ENCODE measurements around the gene EFCAB11.
"Not testable (repeated sequence)": the region's sequence is repeated elsewhere in the genome, so short reads cannot be mapped to it uniquely, and the experiment has no call there.

Gene EFCAB11

GRCh38 chr14:89892953-89893352, 61.6 kb downstream of the EFCAB11 start:
- Histone ChIP-seq H3K9ac (ENCODE audit: low read depth, low read length) (no peak overlapping the region), H3K9me3 (ENCODE audit: control insufficient read depth, insufficient read depth, low read length) (no peaks in the 10 kb centered on the region), H3K27me3 (ENCODE audit: control insufficient read depth, insufficient read depth, low read length) (no peaks in the 10 kb centered on the region), H3K4me1 (ENCODE audit: control insufficient read depth, insufficient read depth, low read length) (no peaks in the 10 kb centered on the region), H3K4me3 (ENCODE audit: low read depth, low read length) (no peak overlapping the region), H3K27ac (ENCODE audit: low read depth, low read length) (no peak overlapping the region), H3K36me3 (ENCODE audit: control insufficient read depth, insufficient read depth, low read length) (no peaks in the 10 kb centered on the region)

DNA sequence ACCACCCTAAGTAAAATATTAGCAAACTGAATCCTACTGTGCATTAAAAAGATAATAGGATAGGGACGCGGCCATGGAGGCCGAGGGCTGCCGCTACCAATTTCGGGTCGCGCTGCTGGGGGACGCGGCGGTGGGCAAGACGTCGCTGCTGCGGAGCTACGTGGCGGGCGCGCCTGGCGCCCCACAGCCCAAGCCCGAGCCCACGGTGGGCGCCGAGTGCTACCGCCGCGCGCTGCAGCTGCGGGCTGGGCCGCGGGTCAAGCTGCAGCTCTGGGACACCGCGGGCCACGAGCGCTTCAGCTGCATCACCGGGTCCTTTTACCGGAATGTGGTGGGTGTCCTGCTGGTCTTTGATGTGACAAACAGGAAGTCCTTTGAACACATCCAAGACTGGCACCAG, 62.8 kb downstream of the EFCAB11 start:
- H3K27me3 ChIP-seq (ENCODE audit: control insufficient read depth, insufficient read depth, low read length); H3K4me3 ChIP-seq (ENCODE audit: low read depth, low read length); H3K9me3 ChIP-seq (ENCODE audit: control insufficient read depth, insufficient read depth, low read length); H3K36me3 ChIP-seq (ENCODE audit: control insufficient read depth, insufficient read depth, low read length); H3K9ac ChIP-seq (ENCODE audit: low read depth, low read length); H3K27ac ChIP-seq (ENCODE audit: low read depth, low read length); H3K4me1 ChIP-seq (ENCODE audit: control insufficient read depth, insufficient read depth, low read length): not testable (repeated sequence)

DNA sequence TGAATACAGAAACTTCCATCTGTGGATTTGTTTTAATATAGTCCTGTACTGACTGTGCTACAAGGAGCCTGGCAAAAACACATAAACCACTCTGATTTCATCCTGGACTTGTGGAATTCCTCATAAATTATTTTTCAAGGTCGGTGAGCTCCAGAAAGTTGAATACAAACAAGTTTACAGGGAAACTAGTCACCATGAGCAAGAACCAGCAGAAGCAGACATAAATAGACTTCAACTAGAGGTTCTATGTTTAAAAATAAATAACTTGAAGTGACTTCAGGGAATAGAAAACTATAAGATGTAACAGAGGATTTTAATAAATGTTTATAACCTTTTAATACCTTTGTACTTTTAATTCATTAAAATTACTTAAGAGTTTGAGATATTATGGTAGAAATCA, 63.5 kb downstream of the EFCAB11 start:
- no peak overlapping the region for H3K4me3 ChIP-seq (ENCODE audit: low read depth, low read length)
- H3K9me3 ChIP-seq (ENCODE audit: control insufficient read depth, insufficient read depth, low read length) = no peaks in the 10 kb centered on the region
- H3K36me3 ChIP-seq (ENCODE audit: control insufficient read depth, insufficient read depth, low read length) = no peaks in the 10 kb centered on the region
- no peak overlapping the region for H3K9ac ChIP-seq (ENCODE audit: low read depth, low read length)
- no peak overlapping the region for H3K27ac ChIP-seq (ENCODE audit: low read depth, low read length)
- no peaks in the 10 kb centered on the region for H3K27me3 ChIP-seq (ENCODE audit: control insufficient read depth, insufficient read depth, low read length)
- H3K4me1 ChIP-seq (ENCODE audit: control insufficient read depth, insufficient read depth, low read length) = no peaks in the 10 kb centered on the region

DNA sequence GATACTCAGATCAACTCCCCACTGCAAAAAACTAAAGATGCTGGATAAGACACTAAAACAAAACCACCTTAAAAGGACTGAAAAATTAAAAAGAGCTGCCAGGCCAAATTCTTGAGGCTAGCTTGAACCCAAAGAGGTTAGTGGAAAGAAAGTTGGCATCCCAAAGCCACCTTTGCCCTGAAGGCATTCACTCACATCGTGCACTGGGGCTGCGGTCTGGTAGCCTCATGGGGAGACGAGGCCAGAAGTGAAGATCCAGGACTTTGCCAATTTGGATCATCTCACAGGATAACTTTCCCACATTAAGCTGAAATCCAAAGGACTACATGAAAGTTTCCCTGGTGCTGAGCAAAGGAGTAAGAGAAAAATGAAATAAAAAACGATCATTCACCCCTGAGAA, 63.9 kb downstream of the EFCAB11 start:
- no peaks in the 10 kb centered on the region for H3K9me3 ChIP-seq (ENCODE audit: control insufficient read depth, insufficient read depth, low read length)
- H3K4me3 ChIP-seq (ENCODE audit: low read depth, low read length) = no peak overlapping the region
- no peaks in the 10 kb centered on the region for H3K27me3 ChIP-seq (ENCODE audit: control insufficient read depth, insufficient read depth, low read length)
- no peaks in the 10 kb centered on the region for H3K36me3 ChIP-seq (ENCODE audit: control insufficient read depth, insufficient read depth, low read length)
- no peaks in the 10 kb centered on the region for H3K4me1 ChIP-seq (ENCODE audit: control insufficient read depth, insufficient read depth, low read length)
- H3K27ac ChIP-seq (ENCODE audit: low read depth, low read length) = no peak overlapping the region
- H3K9ac ChIP-seq (ENCODE audit: low read depth, low read length) = no peak overlapping the region

DNA sequence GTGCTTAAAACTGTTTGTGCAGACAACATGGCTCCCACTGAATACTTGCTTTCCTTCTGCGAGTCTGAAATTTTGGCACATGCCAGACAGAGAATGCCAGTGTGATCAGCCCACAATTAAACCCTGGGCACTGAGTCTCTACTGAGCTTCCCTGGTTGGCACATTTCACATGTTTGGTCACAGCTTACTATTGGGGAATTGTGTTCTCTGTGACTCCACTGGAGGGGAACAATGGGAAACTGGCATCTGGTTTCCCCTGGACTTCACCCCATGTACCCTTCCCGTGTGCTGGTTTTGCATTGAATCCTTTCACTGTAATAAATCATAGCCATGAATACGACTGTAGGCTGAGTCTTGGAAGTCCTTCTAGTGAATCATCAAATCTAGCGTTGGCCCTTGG, 64.9 kb downstream of the EFCAB11 start:
- H3K4me1 ChIP-seq (ENCODE audit: control insufficient read depth, insufficient read depth, low read length) = no peaks in the 10 kb centered on the region
- H3K4me3 ChIP-seq (ENCODE audit: low read depth, low read length) = no peak overlapping the region
- H3K9me3 ChIP-seq (ENCODE audit: control insufficient read depth, insufficient read depth, low read length) = no peaks in the 10 kb centered on the region

DNA sequence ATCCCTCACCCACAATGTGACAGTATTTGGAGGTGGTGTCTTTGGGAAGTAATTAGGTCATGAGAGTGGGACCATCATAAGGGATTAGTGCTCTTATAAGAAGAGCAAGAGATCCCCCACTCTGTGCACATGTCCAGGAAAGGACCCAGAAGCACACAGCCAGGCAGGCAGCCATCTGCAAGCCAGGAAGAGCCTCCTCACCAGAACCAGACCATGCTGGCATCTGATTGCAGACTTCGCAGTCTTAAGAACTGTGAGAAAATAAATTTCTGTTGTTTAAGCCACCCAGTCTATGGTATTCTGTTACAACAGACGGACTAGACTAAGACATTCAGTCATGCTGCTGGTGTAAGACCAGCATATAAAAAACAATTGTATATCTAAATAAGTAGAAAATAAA, 69.8 kb downstream of the EFCAB11 start:
- Histone ChIP-seq H3K4me3 (ENCODE audit: low read depth, low read length) (no peak overlapping the region), H3K9me3 (ENCODE audit: control insufficient read depth, insufficient read depth, low read length) (no peaks in the 10 kb centered on the region), H3K4me1 (ENCODE audit: control insufficient read depth, insufficient read depth, low read length) (no peaks in the 10 kb centered on the region), H3K36me3 (ENCODE audit: control insufficient read depth, insufficient read depth, low read length) (no peaks in the 10 kb centered on the region), H3K27me3 (ENCODE audit: control insufficient read depth, insufficient read depth, low read length) (no peaks in the 10 kb centered on the region), H3K27ac (ENCODE audit: low read depth, low read length) (no peak overlapping the region), H3K9ac (ENCODE audit: low read depth, low read length) (no peak overlapping the region)

More for the DNA sequence above, 64.9 kb downstream of the EFCAB11 start:
- Histone ChIP-seq H3K27ac (ENCODE audit: low read depth, low read length) (no peak overlapping the region), H3K9ac (ENCODE audit: low read depth, low read length) (no peak overlapping the region), H3K36me3 (ENCODE audit: control insufficient read depth, insufficient read depth, low read length) (no peaks in the 10 kb centered on the region), H3K27me3 (ENCODE audit: control insufficient read depth, insufficient read depth, low read length) (no peaks in the 10 kb centered on the region)

DNA sequence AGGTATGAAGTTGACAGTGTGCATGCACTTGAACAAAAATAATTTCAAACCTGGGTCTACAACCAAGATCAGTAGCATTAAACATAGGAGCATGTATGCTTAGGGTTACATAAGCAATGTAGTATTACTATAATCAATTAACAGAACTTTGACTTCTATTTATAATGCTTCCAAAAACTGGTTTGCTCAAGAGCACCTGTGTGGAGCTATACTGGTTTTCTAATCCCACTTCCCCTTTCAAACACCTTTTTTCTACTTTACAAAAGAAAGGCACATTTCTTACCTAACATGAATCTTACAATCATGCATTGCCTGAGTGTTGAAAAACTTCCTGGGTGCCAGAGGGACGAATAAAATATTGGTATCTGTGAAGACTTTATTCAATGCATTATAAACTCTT, 72.7 kb downstream of the EFCAB11 start:
- H3K27ac ChIP-seq (ENCODE audit: low read depth, low read length) = no peak overlapping the region

DNA sequence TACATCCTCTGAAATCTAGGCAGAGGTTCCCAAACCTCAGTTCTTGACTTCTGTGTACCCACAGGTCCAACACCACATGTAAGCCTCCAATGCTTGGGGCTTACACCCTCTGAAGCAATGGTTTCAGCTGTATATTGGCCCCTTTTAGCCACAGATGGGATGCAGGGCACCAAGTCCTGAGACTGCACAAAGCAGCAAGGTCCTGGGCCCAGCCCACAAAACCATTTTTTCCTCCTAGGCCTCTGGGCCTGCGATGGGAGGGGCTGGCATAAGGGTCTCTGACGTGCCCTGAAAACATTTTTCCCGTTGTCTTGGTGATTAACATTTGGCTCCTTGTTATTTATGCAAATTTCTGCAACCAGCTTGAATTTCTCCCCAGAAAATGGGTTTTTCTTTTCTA, 80.4 kb downstream of the EFCAB11 start:
- H3K4me3 ChIP-seq (ENCODE audit: low read depth, low read length); H3K36me3 ChIP-seq (ENCODE audit: control insufficient read depth, insufficient read depth, low read length); H3K9ac ChIP-seq (ENCODE audit: low read depth, low read length); H3K4me1 ChIP-seq (ENCODE audit: control insufficient read depth, insufficient read depth, low read length); H3K27me3 ChIP-seq (ENCODE audit: control insufficient read depth, insufficient read depth, low read length); H3K27ac ChIP-seq (ENCODE audit: low read depth, low read length): not testable (repeated sequence)
- peaks cover 12% of the 10 kb centered on the region; the same call in 1 of the 2 replicates for H3K9me3 ChIP-seq (ENCODE audit: control insufficient read depth, insufficient read depth, low read length)

More for the DNA sequence above, 72.7 kb downstream of the EFCAB11 start:
- H3K9ac ChIP-seq (ENCODE audit: low read depth, low read length) = no peak overlapping the region
- no peaks in the 10 kb centered on the region for H3K4me1 ChIP-seq (ENCODE audit: control insufficient read depth, insufficient read depth, low read length)
- no peak overlapping the region for H3K4me3 ChIP-seq (ENCODE audit: low read depth, low read length)
- H3K36me3 ChIP-seq (ENCODE audit: control insufficient read depth, insufficient read depth, low read length) = no peaks in the 10 kb centered on the region
- no peaks in the 10 kb centered on the region for H3K27me3 ChIP-seq (ENCODE audit: control insufficient read depth, insufficient read depth, low read length)
- H3K9me3 ChIP-seq (ENCODE audit: control insufficient read depth, insufficient read depth, low read length) = no peaks in the 10 kb centered on the region

- H3K27ac ChIP-seq (ENCODE audit: low read depth, low read length) = no peak overlapping the region
- no peaks in the 10 kb centered on the region for H3K4me1 ChIP-seq (ENCODE audit: control insufficient read depth, insufficient read depth, low read length)
These were observed 84.2 kb downstream of the EFCAB11 start for GRCh38 chr14:89870316-89870715.

DNA sequence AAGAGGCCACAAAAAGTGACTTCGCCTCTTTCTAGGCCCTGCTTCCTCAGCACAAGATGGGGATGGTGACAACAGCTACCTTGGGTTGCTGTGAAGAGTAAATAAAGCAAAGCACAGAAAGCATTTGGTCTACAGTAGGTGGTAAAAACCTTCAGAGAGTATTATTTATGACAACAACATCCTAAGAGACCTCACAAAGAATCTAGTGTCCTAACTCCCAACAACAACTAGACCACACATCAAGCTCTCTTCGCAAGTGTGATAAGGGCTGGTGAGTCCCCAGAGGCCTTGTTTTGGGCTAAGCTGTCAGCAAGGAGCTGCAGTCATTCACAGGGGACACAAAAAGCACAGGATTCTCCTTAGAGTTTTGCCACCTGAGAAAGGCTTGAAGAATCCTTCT, 84.9 kb downstream of the EFCAB11 start:
- no peaks in the 10 kb centered on the region for H3K36me3 ChIP-seq (ENCODE audit: control insufficient read depth, insufficient read depth, low read length)
- H3K27ac ChIP-seq (ENCODE audit: low read depth, low read length) = no peak overlapping the region
- no peak overlapping the region for H3K4me3 ChIP-seq (ENCODE audit: low read depth, low read length)
- H3K27me3 ChIP-seq (ENCODE audit: control insufficient read depth, insufficient read depth, low read length) = no peaks in the 10 kb centered on the region
- H3K9me3 ChIP-seq (ENCODE audit: control insufficient read depth, insufficient read depth, low read length) = peaks cover 21% of the 10 kb centered on the region
- no peak overlapping the region for H3K9ac ChIP-seq (ENCODE audit: low read depth, low read length)
- no peaks in the 10 kb centered on the region for H3K4me1 ChIP-seq (ENCODE audit: control insufficient read depth, insufficient read depth, low read length)

More at GRCh38 chr14:89870316-89870715, 84.2 kb downstream of the EFCAB11 start:
- no peaks in the 10 kb centered on the region for H3K36me3 ChIP-seq (ENCODE audit: control insufficient read depth, insufficient read depth, low read length)
- no peaks in the 10 kb centered on the region for H3K27me3 ChIP-seq (ENCODE audit: control insufficient read depth, insufficient read depth, low read length)
- H3K9me3 ChIP-seq (ENCODE audit: control insufficient read depth, insufficient read depth, low read length) = peaks cover 21% of the 10 kb centered on the region
- no peak overlapping the region for H3K9ac ChIP-seq (ENCODE audit: low read depth, low read length)
- no peak overlapping the region for H3K4me3 ChIP-seq (ENCODE audit: low read depth, low read length)

DNA sequence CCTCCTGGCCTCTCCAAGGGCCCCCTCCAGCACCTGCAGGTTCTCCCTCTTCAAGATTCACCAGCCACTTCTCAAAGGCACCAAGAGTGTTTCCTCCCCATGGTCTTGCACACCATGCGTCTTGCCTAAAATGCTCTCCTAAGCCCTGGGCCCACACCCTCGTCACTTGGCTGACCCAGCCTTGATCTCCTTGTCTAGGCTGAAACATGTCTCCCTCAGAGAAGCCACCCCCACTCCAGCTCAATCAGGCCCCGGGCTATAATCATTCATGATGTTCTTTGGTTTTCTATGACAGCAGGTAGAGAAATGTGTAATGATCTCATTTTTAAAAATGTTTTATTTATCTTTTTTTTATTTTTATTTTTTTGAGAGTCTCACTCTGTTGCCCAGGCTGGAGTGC, 88.1 kb downstream of the EFCAB11 start:
- Histone ChIP-seq H3K36me3 (ENCODE audit: control insufficient read depth, insufficient read depth, low read length) (no peaks in the 10 kb centered on the region), H3K9ac (ENCODE audit: low read depth, low read length) (no peak overlapping the region), H3K4me1 (ENCODE audit: control insufficient read depth, insufficient read depth, low read length) (no peaks in the 10 kb centered on the region), H3K4me3 (ENCODE audit: low read depth, low read length) (no peak overlapping the region), H3K27ac (ENCODE audit: low read depth, low read length) (no peak overlapping the region), H3K9me3 (ENCODE audit: control insufficient read depth, insufficient read depth, low read length) (peaks cover 9% of the 10 kb centered on the region; the same call in 1 of the 2 replicates), H3K27me3 (ENCODE audit: control insufficient read depth, insufficient read depth, low read length) (no peaks in the 10 kb centered on the region)

- no peaks in the 10 kb centered on the region for H3K4me1 ChIP-seq (ENCODE audit: control insufficient read depth, insufficient read depth, low read length)
- H3K9ac ChIP-seq (ENCODE audit: low read depth, low read length) = no peak overlapping the region
- peaks cover 9% of the 10 kb centered on the region; the same call in 1 of the 2 replicates for H3K9me3 ChIP-seq (ENCODE audit: control insufficient read depth, insufficient read depth, low read length)
- no peaks in the 10 kb centered on the region for H3K36me3 ChIP-seq (ENCODE audit: control insufficient read depth, insufficient read depth, low read length)
- H3K27me3 ChIP-seq (ENCODE audit: control insufficient read depth, insufficient read depth, low read length) = no peaks in the 10 kb centered on the region
- H3K4me3 ChIP-seq (ENCODE audit: low read depth, low read length) = no peak overlapping the region
- H3K27ac ChIP-seq (ENCODE audit: low read depth, low read length) = no peak overlapping the region
These were observed 89.4 kb downstream of the EFCAB11 start for GRCh38 chr14:89865153-89865552.
